ENCODE results near the gene ZNF644.
"Not testable (repeated sequence)": the region's sequence is repeated elsewhere in the genome, so short reads cannot be mapped to it uniquely, and the experiment has no call there.

ZNF644 gene

DNA sequence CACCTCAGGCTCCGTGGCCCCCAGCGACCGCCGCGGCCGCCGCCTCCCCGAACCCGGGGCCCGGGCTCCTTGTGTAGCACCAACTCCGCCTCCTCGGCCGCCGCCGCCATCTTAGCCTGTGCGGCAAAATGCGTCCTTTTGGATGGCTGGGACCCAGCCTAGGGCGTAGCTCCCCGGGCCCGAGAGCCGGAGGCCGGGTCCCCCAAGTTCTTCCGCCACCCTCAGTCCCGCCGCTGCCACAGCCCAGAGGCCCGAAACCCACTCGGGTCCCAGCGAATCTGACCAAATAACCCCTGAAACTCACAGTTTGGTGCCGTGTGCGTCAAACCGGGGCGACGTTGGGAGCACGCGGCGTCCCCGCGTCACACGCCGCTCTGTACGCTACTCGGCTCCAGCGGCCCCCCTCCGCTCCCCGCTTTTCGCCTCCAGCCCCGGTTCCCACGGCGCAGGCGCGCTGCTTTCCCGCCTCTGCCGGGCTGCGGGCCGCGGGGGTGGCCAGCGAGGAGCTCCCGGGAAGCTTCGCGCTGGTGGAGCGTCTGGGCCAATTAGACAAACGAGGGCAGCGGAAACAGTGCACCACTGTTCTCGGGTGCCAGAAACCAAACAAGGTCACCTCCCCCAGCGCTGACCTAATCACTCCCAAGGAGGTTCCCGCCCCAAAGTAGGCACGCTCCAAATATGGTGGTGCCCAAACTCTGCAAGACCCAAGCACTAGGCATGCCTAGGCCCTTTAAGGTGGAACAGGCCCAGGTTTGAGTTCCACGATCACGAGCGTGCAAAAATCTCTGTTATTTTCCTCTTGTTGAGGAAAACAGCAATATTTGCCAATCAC, at the start of gene ZNF644:
TSS of gene ZNF644 (minus strand) at position 350 of the 832 bp plus-strand sequence. CDS start 39,682 bp downstream, outside the sequence.
- H3K27ac ChIP-seq: peak within 1 kb of the TSS; percentile 95
- DNase-seq (ENCODE audit: low read depth, low spot score): peak; percentile 73

DNA sequence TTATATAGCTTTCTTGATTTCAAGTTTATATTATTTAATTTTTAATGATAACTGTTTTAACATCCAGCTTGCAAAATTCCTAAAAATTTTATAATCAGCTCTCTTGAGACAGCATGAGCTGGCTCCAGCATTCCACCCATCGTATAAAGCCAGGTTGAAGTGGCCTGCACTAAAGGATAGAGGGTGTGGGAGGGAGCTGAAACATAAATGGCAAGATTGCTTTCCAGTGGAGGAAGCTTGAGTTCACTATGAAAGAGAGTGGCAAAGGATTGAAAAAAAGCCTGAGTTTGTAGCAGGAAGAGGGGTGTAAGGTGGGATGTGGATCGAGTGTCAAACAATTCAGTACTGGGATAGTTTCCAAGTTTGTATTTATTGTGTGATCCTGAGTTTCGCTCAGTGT, 48.5 kb upstream of the ZNF644 start:
- no peak for DNase-seq (ENCODE audit: low read depth, low spot score)
- H3K27ac ChIP-seq: no peak overlapping the region

DNA sequence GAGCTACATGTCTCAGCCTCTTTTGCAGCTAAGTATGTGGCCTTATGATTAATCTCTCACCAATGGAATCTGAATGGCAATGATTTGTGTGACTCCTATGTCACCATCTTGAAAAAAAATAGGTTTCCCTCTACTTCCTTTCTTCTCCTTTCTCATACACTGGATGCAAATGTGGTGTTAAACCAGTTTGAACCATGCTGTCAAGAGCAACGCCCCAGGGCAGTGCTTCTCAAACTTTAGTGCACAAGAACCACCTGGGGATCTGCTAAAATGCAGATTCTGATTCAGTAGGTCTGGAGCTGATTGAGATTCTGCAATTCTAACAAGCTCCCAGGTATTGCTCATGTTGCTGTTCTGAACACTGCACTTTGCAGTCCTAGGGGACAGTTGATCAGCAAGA, 44.7 kb upstream of the ZNF644 start:
- no peak for DNase-seq (ENCODE audit: low read depth, low spot score)

DNA sequence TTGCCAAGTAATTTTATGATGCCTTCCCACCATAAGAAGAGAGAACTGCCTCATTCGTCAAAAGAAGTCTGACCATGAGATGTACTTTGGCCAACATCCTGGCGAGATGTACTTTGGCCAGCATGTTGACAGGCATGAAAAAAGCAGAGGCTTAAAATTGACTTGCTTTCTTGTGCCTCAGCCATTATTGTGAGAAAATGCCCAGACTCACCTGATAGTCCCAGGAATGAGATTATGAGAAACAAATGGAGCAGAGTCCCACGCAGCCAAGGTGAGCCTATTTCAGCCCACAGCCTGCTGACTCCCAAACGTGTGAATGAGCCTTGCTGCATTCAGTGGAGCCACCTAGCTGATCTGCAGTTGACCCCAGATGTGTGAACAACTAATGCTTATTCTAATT, 43.5 kb upstream of the ZNF644 start:
- DNase-seq (ENCODE audit: low read depth, low spot score): no peak
- H3K27ac ChIP-seq: no peak overlapping the region

More for the DNA sequence above, 44.7 kb upstream of the ZNF644 start:
- no peak overlapping the region for H3K27ac ChIP-seq

DNA sequence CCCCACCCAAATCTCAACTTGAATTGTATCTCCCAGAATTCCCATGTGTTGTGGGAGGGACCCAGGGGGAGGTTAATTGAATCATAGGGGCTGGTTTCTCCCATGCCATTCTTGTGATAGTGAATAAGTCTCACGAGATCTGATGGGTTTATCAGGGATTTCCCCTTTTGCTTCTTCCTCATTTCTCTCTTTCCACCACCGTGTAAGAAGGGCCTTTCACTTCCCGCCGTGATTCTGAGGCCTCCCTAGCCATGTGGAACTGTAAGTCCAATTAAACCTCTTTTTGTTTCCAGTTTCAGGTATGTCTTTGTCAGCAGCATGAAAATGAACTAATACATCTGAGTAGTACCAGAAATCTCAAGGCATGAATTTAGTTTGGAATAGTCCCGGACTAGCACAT, 41.6 kb upstream of the ZNF644 start:
- not testable (repeated sequence) for DNase-seq (ENCODE audit: low read depth, low spot score); H3K27ac ChIP-seq

DNA sequence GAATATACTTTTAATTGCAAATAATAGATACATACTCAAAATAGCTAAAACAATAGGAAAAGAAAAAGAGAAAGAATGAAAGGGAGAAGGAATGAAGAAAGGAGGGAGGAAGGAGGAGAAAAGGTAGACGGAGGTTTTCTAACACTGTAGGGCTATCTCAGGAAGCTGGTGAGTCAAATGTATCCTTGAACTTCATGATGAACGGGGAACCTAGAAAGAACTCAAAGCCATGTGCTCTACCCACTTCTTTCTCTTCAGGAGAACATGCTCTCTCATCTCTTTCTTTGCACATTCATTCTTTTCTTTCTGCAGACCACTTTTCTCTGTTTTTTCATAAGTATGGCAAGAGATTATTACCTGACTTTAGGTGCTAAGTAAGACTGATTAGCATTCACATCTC, 37.3 kb upstream of the ZNF644 start:
- DNase-seq (ENCODE audit: low read depth, low spot score): no peak

DNA sequence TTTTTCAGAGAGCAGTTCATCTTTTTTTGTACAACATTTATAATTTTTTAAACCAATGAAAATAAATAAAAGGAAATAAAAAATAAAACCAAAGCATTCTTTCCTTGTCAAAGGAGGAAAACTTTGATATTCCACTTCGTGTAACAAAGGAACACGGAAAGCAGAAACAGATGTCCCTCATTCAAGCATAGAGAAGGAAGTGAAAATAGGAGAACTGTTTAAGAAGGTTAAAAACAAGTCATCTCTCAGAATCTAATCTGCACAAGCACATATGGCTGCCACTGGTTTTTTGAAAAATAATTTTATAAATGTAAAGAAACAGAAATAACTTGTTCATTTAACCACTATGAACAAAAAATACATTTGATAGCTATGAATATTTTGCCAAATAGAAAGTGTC, 35.9 kb upstream of the ZNF644 start:
- DNase-seq (ENCODE audit: low read depth, low spot score): no peak
- no peak overlapping the region for H3K27ac ChIP-seq

More for the DNA sequence above, 37.3 kb upstream of the ZNF644 start:
- no peak overlapping the region for H3K27ac ChIP-seq

DNA sequence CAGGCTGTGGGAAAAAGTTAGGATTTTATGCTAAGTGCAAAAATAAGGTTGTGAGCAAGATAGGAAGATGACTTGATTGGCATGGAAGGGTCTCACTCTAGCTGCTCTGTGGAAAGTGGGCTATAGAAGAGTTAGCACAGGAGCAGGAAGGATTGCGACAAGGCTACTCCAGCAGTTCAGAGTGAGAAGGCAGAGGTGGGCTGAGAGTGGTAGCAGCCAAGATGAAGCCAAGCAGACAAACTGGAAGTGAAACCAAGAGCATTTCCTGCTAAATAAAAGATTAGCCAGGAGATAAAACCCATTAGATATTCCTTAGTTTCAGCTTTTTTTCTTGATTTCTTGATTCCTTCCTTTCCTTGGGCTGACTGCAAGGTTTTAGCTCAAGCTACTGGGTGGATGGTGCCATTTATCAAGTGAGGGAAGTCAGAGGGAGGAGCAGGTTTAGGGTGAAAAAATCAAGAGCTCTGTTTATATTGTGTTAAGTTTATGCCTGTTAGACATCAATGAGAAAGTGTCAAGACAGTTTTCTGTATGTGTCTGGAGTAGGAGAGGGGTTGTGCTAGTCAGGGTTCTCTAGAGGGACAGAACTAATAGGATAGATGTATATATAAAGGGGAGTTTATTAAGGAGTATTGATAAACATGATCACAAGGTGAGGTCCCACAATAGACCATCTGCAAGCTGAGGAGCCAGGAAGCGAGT, 33.1 kb upstream of the ZNF644 start:
- DNase-seq (ENCODE audit: low read depth, low spot score): no peak
- no peak overlapping the region for H3K27ac ChIP-seq

DNA sequence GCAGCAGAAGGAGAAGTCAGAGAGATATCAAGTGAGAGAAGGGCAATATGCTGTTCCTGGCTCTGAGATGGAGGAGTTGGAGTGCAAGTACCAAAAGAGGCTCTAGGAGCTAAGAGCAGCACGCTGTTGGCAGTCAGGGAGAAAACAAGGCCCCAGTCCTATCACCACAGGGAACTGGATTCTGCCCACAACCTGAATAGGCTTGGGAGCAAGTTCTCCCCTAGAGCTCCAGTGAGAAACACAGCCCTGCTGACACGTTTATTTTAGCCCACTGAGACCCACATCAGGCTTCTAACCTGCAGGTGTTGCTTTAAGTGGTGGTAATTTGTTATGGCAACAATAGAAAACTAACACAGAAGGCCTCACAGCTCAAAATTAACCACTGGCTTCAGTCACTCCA, 31.8 kb upstream of the ZNF644 start:
- DNase-seq (ENCODE audit: low read depth, low spot score): no peak
- H3K27ac ChIP-seq: no peak overlapping the region

DNA sequence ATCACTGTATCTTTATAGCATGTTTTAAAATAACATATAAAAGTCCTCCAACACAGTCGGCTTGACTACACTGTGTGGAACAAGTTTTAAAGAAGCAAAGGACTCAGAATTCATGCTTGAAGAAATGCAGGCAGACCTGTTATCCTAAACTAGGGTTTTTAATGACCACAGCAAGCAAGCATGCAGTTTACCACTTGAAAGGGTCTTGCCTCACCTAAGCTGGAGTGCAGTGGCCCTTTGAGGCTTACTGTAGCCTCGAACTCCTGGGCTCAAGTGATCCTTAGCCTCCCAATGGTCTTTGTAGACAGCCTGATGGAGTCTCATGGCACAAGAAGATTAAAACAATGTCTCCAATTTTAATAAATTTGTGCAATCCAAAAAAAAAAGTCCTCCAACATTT, 27.7 kb upstream of the ZNF644 start:
- DNase-seq (ENCODE audit: low read depth, low spot score): not testable (repeated sequence)

DNA sequence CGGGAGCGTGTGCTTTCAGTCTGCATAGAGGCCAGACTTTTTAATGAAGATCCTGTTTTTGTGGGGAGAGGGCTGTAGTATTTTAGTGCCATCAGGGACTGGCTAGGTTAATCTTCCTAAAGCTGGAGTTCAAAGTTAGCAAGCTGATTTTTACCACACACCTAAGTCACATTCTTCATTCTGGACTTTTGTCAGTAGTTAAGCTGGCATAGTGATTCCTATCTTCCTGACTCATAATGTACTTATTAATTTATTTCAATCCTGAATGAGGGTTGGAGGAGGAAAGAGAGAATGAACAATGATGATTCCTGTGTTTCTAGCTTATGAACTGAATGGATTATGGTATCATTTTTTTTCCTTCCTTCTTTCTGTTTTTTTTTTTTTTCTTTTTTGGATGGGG, 24.9 kb upstream of the ZNF644 start:
- no peak overlapping the region for H3K27ac ChIP-seq
- DNase-seq (ENCODE audit: low read depth, low spot score): no peak

More for the DNA sequence above, 27.7 kb upstream of the ZNF644 start:
- H3K27ac ChIP-seq: not testable (repeated sequence)

DNA sequence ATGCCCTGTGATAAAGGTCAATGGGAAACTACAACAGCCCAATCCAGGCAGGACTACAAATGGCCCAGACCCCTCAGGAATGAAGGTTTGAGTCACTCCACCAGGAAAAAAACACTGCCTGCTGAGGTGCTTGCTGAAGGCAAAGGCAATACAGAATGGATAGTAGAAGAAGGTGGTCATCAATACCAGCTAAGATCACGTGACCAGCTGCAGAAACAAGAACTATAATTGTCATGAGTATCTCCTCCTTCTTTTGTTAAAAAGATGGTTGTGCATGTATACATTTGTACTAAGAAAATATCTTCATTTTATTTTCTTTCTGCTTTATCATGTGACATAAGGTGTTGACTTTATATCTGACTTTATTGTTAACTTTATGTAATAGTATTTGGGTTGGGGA, 23.4 kb upstream of the ZNF644 start:
- H3K27ac ChIP-seq: no peak overlapping the region
- DNase-seq (ENCODE audit: low read depth, low spot score): no peak

DNA sequence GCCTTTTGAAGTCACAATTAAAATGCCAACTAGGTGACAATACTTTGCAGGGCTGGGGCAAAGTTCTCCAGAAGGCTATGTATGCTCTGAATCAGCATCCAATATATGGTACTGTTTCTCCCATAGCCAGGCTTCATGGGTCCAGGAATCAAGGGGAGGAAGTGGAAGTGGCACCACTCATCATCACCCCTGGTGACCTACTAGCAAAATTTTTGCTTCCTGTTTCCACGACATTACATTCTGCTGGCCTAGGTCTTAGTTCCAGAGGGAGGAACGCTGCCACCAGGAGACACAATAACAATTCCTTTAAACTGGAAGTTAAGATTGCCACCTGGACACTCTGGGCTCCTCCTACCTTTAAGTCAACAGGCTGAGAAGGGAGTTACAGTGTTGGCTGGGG, 22.9 kb upstream of the ZNF644 start:
- H3K27ac ChIP-seq; DNase-seq (ENCODE audit: low read depth, low spot score): not testable (repeated sequence)

DNA sequence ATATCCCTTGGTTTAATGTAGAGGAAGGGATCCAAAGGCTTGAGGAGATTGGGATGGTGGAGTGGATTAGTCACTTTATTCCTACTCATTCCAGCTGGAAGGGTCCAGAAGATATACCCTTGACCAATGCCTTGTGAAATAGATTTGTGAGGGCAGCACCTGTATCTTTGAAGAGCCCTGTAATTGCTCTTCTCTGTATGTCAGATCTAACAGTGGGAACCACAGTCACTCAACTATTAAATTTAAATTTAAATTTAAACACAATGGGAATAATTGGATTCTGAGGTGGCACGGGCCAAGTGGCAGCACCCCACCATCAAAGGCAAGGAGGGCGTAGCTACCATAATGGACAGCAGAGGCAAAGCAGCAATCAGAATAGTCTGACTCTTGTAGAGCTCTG, 20.5 kb upstream of the ZNF644 start:
- not testable (repeated sequence) for DNase-seq (ENCODE audit: low read depth, low spot score); H3K27ac ChIP-seq

DNA sequence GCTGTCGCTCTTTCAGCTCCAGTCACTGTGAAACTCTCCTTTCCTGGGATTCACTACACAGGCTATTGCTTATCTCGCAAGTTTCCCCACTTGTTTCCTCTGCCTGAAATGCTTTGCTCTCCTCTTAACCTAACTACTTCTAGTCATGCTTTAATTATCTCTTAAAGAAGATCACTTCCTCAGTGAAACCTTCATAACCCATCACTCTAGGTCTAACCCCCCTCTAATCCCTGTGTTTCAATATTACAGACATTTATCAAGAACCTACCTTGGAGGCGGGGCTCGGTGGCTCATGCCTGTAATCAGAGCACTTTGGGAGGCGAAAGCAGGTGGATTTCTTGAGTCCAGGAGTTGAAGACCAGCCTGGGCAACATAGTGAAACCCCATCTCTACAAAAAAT, 16.7 kb upstream of the ZNF644 start:
- DNase-seq (ENCODE audit: low read depth, low spot score): no peak
- no peak overlapping the region for H3K27ac ChIP-seq

DNA sequence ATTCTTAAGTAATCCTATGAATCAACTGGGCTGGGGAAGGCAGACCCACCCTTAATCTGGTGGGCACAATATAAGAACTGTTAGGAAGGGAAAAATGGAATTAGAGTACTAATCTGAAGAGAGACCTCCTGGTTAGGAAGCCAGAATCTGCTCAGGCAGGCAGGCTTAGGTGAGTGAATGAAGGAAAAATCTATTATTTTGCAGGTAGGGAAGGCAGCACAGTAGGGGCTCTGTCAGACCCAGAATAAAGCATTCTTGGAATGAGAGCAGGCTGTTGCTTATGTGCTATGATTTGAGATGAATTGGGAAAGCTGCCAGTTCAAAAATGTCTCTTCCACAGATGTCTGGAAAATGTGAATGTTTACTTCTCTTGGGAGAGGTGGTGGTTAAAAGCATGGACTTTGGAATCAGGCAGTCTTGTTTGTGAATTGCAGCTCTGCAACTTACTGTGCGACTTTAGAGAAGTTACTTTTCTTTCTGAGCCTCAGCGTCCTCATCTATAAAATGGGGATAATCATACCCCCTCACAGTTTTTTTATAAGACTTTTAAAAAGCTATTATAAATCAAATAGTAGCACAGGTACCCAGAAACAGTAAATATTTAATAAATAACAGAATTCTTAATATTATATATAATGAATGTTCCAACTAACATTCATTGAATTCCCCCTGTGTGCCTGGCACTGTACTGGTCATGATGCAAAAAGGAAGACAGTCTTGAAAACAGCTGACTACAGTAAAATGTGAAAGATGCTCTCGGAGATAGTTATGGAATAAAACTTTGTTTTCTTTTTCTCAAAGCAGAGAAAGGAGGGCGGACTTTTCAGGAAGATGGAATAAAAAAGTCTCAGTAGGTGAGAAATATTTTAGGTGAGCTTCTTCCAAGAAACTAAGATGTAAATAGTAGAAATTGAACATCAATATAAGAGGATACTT, 15.3 kb upstream of the ZNF644 start:
- H3K27ac ChIP-seq: no peak overlapping the region
- DNase-seq (ENCODE audit: low read depth, low spot score): no peak

DNA sequence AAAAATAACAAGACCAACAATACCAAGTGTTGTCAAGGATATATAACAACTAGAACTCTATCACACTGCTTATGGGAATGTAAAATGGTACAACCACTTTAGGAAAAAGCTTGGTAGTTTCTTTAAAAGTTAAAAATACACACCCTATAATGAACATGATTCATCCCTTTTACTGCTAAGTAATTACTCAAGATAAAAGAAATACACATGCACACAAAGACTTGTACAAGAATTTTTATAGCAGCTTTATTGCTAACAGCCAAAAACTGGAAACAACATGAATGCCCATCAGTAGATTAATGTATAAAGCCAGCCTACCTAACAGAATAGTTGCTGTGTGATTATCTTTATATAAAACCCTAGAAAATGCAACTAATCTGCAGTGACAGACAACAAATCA, 10.5 kb upstream of the ZNF644 start:
- H3K27ac ChIP-seq: no peak overlapping the region
- DNase-seq (ENCODE audit: low read depth, low spot score): no peak

DNA sequence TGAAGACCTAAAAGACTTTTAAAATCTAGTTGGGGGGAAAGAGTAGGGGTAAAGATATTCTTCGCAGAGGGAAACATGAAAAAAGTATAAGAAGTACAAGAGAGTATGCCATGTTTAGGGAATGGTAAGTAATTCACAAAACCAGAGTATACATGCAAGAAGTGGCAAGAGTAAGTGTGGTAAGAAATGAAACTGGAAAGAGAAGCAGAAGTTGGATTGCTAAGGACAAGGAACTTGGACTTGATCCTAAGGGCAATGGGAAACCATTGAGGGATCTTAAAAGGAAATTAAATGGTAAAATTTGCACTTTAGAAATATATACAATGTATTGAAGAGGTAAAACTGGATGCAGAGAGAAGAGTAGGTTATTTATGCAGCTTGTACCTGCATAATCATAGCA, 9.2 kb upstream of the ZNF644 start:
- H3K27ac ChIP-seq: no peak overlapping the region
- DNase-seq (ENCODE audit: low read depth, low spot score): no peak

DNA sequence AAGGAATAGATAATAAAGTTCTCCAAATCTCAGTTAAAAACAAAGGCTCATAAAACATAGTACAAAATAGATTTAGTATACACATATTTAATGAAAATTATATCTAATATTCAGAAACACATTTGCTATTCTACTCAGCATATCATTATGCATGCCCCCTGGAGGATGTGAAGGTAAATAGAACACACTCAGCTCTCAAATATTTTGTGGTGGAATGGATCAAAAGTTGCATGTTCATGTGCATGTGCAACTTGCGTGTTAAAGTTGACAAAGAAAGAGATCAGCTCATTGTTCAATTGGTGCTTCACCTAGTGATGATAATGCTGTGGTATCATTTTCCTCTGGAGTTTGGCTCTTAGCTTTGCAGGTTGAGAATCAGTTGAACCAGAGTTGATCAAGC, 4.9 kb upstream of the ZNF644 start:
- no peak overlapping the region for H3K27ac ChIP-seq
- DNase-seq (ENCODE audit: low read depth, low spot score): no peak

DNA sequence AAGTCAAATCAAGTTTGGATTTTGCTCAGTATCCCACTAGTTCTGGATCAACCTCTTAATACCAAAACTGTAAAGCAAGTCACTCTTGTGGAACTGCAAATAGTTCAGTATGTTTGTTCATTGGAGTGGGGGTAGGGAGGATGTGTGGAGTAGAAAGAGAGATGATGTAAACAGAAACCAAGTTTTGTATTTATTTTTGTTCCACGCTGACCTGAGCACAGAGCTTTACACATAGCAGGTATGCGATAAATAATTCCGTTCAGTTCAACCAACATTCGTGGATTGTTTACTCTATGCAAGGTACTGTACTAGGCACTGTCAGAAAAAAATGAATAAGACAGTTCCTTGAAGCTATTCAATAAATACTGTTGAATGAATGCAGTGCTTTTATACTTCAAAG, 4.5 kb upstream of the ZNF644 start:
- H3K27ac ChIP-seq: no peak overlapping the region

More for the DNA sequence above, 4.5 kb upstream of the ZNF644 start:
- DNase-seq (ENCODE audit: low read depth, low spot score): no peak
